SK-N-SH treated with all-trans-retinoic acid at 6 μM for 48 hours (cell line): Measurements from ENCODE around the gene CRABP2.

ENCODE experiments used
- ATAC-seq: fragments of 200-7000 bp; cut with Tn5 transposase; 3 replicates; pipeline ENCODE4 v1.9.1; 2020; ENCODE audit warnings: mild to moderate bottlenecking, moderate library complexity
- ARNTL ChIP-seq: fragments of 450-650 bp; formaldehyde crosslinking; IDR thresholded peaks from 2 replicates; pipeline ENCODE4 v1.5.0; 2020; ENCODE audit warnings: low read depth, mild to moderate bottlenecking, moderate library complexity, borderline replicate concordance
- BACH2 ChIP-seq: fragments of 250-450 bp; sonication (Bioruptor Pico); IDR thresholded peaks from 2 replicates; pipeline ENCODE4 v1.9.0; 2021; ENCODE audit warnings: mild to moderate bottlenecking, borderline replicate concordance
- CSDC2 ChIP-seq: fragments of 250-450 bp; sonication (Bioruptor Pico); IDR thresholded peaks from 2 replicates; pipeline ENCODE4 v1.5.0; 2020; ENCODE audit warnings: mild to moderate bottlenecking, moderate library complexity
- ESRRG ChIP-seq: fragments of 250-450 bp; sonication (Bioruptor Pico); IDR thresholded peaks from 2 replicates; pipeline ENCODE4 v1.6.1; 2021; ENCODE audit warnings: mild to moderate bottlenecking
- GLIS3 ChIP-seq: fragments of 250-450 bp; sonication (Bioruptor Pico); IDR thresholded peaks from 2 replicates; pipeline ENCODE4 v1.5.0; 2020; ENCODE audit warnings: mild to moderate bottlenecking, moderate library complexity
- ISL1 ChIP-seq: fragments of 250-450 bp; sonication (Bioruptor Pico); IDR thresholded peaks from 2 replicates; pipeline ENCODE4 v2.1.2; 2022; ENCODE audit warnings: mild to moderate bottlenecking, moderate library complexity
- OSR1 ChIP-seq: fragments of 250-450 bp; sonication (Bioruptor Pico); IDR thresholded peaks from 2 replicates; pipeline ENCODE4 v1.8.0; 2022; ENCODE audit warnings: moderate library complexity, mild to moderate bottlenecking, inconsistent platforms
- RARB ChIP-seq: fragments of 250-450 bp; sonication (Bioruptor Pico); IDR thresholded peaks from 2 replicates; pipeline ENCODE4 v1.8.0; 2021; ENCODE audit warnings: mild to moderate bottlenecking, moderate library complexity
- SNAI2 ChIP-seq: fragments of 250-450 bp; sonication (Bioruptor Pico); IDR thresholded peaks from 2 replicates; pipeline ENCODE4 v1.5.0; 2020; ENCODE audit warnings: mild to moderate bottlenecking, moderate library complexity
- TCF4 ChIP-seq: fragments of 250-450 bp; sonication (Bioruptor Pico); IDR thresholded peaks from 2 replicates; pipeline ENCODE4 v1.8.0; 2021; ENCODE audit warnings: mild to moderate bottlenecking, moderate library complexity, borderline replicate concordance
- TOX ChIP-seq: fragments of 250-450 bp; sonication (Bioruptor Pico); IDR thresholded peaks from 2 replicates; pipeline ENCODE4 v1.8.0; 2021; ENCODE audit warnings: mild to moderate bottlenecking, moderate library complexity, borderline replicate concordance
- TSHZ2 ChIP-seq: fragments of 250-450 bp; sonication (Bioruptor Pico); IDR thresholded peaks from 2 replicates; pipeline ENCODE4 v1.5.0; 2020; ENCODE audit warnings: mild to moderate bottlenecking, moderate library complexity
- ZC3H10 ChIP-seq: fragments of 250-450 bp; sonication (Bioruptor Pico); IDR thresholded peaks from 2 replicates; pipeline ENCODE4 v1.5.1; 2021; ENCODE audit warnings: mild to moderate bottlenecking, moderate library complexity
- ZFP3 ChIP-seq: fragments of 250-450 bp; sonication (Bioruptor Pico); IDR thresholded peaks from 2 replicates; pipeline ENCODE4 v1.5.0; 2020; ENCODE audit warnings: mild to moderate bottlenecking, moderate library complexity
- ZFP30 ChIP-seq: fragments of 450-650 bp; formaldehyde crosslinking; IDR thresholded peaks from 2 replicates; pipeline ENCODE4 v1.5.0; 2022; ENCODE audit warnings: mild to moderate bottlenecking, moderate library complexity
- ZNF565 ChIP-seq: fragments of 450-650 bp; formaldehyde crosslinking; conservative IDR thresholded peaks from 2 replicates; pipeline ENCODE4 v1.5.0; 2020; ENCODE audit warnings: low read depth, mild to moderate bottlenecking, moderate library complexity
- ZNF70 ChIP-seq: fragments of 450-650 bp; formaldehyde crosslinking; IDR thresholded peaks from 2 replicates; pipeline ENCODE4 v1.5.0; 2020; ENCODE audit warnings: mild to moderate bottlenecking, moderate library complexity
- ZNF8 ChIP-seq: fragments of 450-650 bp; formaldehyde crosslinking; IDR thresholded peaks from 2 replicates; pipeline ENCODE4 v1.5.0; 2020; ENCODE audit warnings: mild to moderate bottlenecking, moderate library complexity
- TF ChIP-seq, protein P1 (sequence below): fragments of 250-450 bp; sonication (Bioruptor Pico); IDR thresholded peaks from 2 replicates; pipeline ENCODE4 v1.5.1; 2021; ENCODE audit warnings: mild to moderate bottlenecking, moderate library complexity
- TF ChIP-seq, protein P2 (sequence below): fragments of 250-450 bp; sonication (Bioruptor Pico); IDR thresholded peaks from 2 replicates; pipeline ENCODE4 v1.8.0; 2021; ENCODE audit warnings: low read depth, mild to moderate bottlenecking, moderate library complexity, borderline replicate concordance
- TF ChIP-seq, protein P3 (sequence below): fragments of 250-450 bp; sonication (Bioruptor Pico); IDR thresholded peaks from 2 replicates; pipeline ENCODE4 v1.5.1; 2020; ENCODE audit warnings: low read depth, mild to moderate bottlenecking, moderate library complexity
- TF ChIP-seq, protein P4 (sequence below): fragments of 250-450 bp; sonication (Bioruptor Pico); IDR thresholded peaks from 2 replicates; pipeline ENCODE4 v1.8.0; 2020; ENCODE audit warnings: mild to moderate bottlenecking, moderate library complexity, borderline replicate concordance

CRABP2 gene

DNA sequence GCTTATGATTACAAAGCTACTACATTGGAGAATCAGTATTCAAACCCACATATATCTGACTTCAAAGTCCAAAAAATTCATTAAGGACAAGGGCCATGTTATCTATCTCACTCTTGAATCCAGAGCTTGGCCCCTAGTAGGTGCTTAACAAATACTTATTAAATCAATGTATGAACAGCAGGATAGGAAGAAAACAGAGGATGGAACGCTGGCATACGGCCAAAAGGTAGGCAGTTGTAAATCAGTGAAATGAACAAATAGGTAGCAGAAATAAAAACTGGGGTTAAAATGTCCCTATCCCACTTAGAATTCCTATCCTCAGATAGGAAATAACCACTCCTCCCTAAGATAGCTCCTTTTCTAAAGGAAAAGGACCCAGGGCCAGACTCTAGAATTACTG lies 33.5 kb upstream of the CRABP2 start:
- TF ChIP-seq, protein P1, sequence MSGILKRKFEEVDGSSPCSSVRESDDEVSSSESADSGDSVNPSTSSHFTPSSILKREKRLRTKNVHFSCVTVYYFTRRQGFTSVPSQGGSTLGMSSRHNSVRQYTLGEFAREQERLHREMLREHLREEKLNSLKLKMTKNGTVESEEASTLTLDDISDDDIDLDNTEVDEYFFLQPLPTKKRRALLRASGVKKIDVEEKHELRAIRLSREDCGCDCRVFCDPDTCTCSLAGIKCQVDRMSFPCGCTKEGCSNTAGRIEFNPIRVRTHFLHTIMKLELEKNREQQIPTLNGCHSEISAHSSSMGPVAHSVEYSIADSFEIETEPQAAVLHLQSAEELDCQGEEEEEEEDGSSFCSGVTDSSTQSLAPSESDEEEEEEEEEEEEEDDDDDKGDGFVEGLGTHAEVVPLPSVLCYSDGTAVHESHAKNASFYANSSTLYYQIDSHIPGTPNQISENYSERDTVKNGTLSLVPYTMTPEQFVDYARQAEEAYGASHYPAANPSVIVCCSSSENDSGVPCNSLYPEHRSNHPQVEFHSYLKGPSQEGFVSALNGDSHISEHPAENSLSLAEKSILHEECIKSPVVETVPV (CRISPR knock-in tag), result no peak
- TF ChIP-seq ESRRG, result no peak
- TF ChIP-seq RARB (CRISPR knock-in tag), result no peak
- TF ChIP-seq ZNF70 (CRISPR knock-in tag), result no peak
- TF ChIP-seq SNAI2 (CRISPR knock-in tag), result no peak
- TF ChIP-seq, protein P2, sequence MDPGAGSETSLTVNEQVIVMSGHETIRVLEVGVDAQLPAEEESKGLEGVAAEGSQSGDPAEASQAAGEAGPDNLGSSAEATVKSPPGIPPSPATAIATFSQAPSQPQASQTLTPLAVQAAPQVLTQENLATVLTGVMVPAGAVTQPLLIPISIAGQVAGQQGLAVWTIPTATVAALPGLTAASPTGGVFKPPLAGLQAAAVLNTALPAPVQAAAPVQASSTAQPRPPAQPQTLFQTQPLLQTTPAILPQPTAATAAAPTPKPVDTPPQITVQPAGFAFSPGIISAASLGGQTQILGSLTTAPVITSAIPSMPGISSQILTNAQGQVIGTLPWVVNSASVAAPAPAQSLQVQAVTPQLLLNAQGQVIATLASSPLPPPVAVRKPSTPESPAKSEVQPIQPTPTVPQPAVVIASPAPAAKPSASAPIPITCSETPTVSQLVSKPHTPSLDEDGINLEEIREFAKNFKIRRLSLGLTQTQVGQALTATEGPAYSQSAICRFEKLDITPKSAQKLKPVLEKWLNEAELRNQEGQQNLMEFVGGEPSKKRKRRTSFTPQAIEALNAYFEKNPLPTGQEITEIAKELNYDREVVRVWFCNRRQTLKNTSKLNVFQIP (CRISPR knock-in tag), result no peak
- no peak for TF ChIP-seq ISL1
- no peak for TF ChIP-seq BACH2
- TF ChIP-seq ZFP30, result no peak
- no peak for TF ChIP-seq TOX (CRISPR knock-in tag)
- TF ChIP-seq GLIS3 (CRISPR knock-in tag), result no peak
- TF ChIP-seq ZNF8 (CRISPR knock-in tag), result no peak
- TF ChIP-seq, protein P3, sequence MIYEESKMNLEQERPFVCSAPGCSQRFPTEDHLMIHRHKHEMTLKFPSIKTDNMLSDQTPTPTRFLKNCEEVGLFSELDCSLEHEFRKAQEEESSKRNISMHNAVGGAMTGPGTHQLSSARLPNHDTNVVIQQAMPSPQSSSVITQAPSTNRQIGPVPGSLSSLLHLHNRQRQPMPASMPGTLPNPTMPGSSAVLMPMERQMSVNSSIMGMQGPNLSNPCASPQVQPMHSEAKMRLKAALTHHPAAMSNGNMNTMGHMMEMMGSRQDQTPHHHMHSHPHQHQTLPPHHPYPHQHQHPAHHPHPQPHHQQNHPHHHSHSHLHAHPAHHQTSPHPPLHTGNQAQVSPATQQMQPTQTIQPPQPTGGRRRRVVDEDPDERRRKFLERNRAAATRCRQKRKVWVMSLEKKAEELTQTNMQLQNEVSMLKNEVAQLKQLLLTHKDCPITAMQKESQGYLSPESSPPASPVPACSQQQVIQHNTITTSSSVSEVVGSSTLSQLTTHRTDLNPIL (CRISPR knock-in tag), result no peak
- TF ChIP-seq CSDC2 (CRISPR knock-in tag), result no peak
- TF ChIP-seq OSR1 (CRISPR knock-in tag), result no peak
- no peak for TF ChIP-seq ZFP3
- TF ChIP-seq ARNTL (CRISPR knock-in tag), result no peak
- no peak for TF ChIP-seq ZNF565 (CRISPR knock-in tag)
- no peak for ATAC-seq

DNA sequence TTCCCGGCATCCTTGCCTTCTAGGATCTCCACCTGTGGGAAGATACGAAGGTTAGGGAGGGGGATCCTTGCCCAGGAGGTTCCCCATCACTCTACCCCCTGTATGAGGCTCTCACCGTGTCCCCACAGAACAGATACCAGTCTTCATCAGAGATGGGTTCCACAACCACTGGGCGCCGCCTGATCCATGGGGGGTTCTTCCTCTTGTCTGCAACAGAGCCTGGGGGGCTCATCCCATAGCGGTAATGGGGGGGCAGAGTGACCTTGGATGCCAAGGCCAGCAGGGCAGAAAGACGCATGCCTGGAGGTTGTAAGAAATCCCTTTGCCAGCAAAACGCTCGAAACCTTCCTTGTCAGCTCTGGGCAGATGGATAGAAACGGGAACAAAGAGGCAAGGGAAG lies 33.0 kb upstream of the CRABP2 start:
- TF ChIP-seq, protein P2 (CRISPR knock-in tag), result no peak
- no peak for TF ChIP-seq CSDC2 (CRISPR knock-in tag)
- TF ChIP-seq, all 23 proteins: peak for 0
- ATAC-seq, result no peak

DNA sequence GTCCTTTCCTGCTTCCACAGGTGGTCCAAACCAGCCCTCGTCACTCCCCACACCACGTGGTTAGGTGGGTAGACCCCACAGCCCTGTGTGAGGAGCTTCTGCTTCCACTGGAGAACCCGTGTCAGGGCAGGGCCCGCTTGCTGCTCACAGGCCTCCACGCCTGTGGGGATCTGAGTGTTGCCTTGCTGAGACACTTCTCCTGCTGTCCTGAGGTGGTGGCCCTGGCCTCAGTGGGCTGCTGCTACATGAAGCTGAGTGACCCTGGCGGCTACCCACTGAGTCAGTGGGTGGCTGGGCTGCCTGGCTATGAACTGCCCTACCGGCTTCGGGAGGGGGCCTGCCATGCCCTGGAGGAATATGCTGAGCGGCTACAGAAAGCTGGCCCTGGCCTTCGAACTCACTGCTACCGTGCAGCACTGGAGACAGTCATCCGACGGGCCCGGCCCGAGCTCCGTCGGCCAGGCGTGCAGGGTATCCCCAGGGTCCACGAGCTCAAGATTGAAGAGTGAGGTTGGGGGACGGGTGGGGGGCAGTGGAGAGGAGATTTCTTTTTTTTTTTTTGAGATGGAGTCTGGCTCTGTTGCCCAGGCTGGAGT lies 28.7 kb upstream of the CRABP2 start:
- TF ChIP-seq BACH2 (no peak), TCF4 (no peak), ZFP30 (no peak), SNAI2 (CRISPR knock-in tag) (no peak), ZC3H10 (no peak), ARNTL (CRISPR knock-in tag) (no peak), TOX (CRISPR knock-in tag) (no peak), ZNF565 (CRISPR knock-in tag) (no peak), TSHZ2 (no peak), OSR1 (CRISPR knock-in tag) (no peak), GLIS3 (CRISPR knock-in tag) (no peak)
- TF ChIP-seq, protein P4, sequence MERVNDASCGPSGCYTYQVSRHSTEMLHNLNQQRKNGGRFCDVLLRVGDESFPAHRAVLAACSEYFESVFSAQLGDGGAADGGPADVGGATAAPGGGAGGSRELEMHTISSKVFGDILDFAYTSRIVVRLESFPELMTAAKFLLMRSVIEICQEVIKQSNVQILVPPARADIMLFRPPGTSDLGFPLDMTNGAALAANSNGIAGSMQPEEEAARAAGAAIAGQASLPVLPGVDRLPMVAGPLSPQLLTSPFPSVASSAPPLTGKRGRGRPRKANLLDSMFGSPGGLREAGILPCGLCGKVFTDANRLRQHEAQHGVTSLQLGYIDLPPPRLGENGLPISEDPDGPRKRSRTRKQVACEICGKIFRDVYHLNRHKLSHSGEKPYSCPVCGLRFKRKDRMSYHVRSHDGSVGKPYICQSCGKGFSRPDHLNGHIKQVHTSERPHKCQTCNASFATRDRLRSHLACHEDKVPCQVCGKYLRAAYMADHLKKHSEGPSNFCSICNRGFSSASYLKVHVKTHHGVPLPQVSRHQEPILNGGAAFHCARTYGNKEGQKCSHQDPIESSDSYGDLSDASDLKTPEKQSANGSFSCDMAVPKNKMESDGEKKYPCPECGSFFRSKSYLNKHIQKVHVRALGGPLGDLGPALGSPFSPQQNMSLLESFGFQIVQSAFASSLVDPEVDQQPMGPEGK (CRISPR knock-in tag), result no peak
- no peak for ATAC-seq
